ENCODE data around the gene COL11A2.
"Not testable (repeated sequence)": the region's sequence is repeated elsewhere in the genome, so short reads cannot be mapped to it uniquely, and the experiment has no call there.

Gene COL11A2

GRCh38 chr6:33156561-33156960, 35.7 kb downstream of the COL11A2 start:
- DNase-seq (ENCODE audit: low spot score) = no peak

- no peak for DNase-seq (ENCODE audit: low spot score)
Observed at GRCh38 chr6:33154349-33154748, 37.9 kb downstream of the COL11A2 start.

GRCh38 chr6:33151050-33151449, 41.2 kb downstream of the COL11A2 start:
- no peak for DNase-seq (ENCODE audit: low spot score)

- DNase-seq (ENCODE audit: low spot score) = not testable (repeated sequence)
Observed at GRCh38 chr6:33150560-33150959, 41.7 kb downstream of the COL11A2 start.

- no peak for DNase-seq (ENCODE audit: low spot score)
Observed at GRCh38 chr6:33147807-33148666, 44.2 kb downstream of the COL11A2 start.

GRCh38 chr6:33144373-33144772, 47.9 kb downstream of the COL11A2 start:
- no peak for DNase-seq (ENCODE audit: low spot score)

- no peak for DNase-seq (ENCODE audit: low spot score)
Observed at GRCh38 chr6:33143113-33143770, 49.0 kb downstream of the COL11A2 start.

GRCh38 chr6:33142501-33143070, 49.7 kb downstream of the COL11A2 start:
- no peak for DNase-seq (ENCODE audit: low spot score)

- DNase-seq (ENCODE audit: low spot score) = no peak
Observed at GRCh38 chr6:33140556-33140955, 51.7 kb downstream of the COL11A2 start.

- no peak for DNase-seq (ENCODE audit: low spot score)
Observed at GRCh38 chr6:33139596-33140206, 52.6 kb downstream of the COL11A2 start.

- DNase-seq (ENCODE audit: low spot score) = no peak
Observed at GRCh38 chr6:33136310-33136900, 55.9 kb downstream of the COL11A2 start.

- DNase-seq (ENCODE audit: low spot score) = no peak
Observed at GRCh38 chr6:33132081-33132524, 60.2 kb downstream of the COL11A2 start.

- peak; percentile 57 for DNase-seq (ENCODE audit: low spot score)
Observed at GRCh38 chr6:33128318-33128717, 63.9 kb downstream of the COL11A2 start.

- DNase-seq (ENCODE audit: low spot score) = peak; percentile 49
Observed at GRCh38 chr6:33126101-33126714, 66.1 kb downstream of the COL11A2 start.

- DNase-seq (ENCODE audit: low spot score) = no peak
Observed at GRCh38 chr6:33124947-33125346, 67.3 kb downstream of the COL11A2 start.

- DNase-seq (ENCODE audit: low spot score) = no peak
Observed at GRCh38 chr6:33124525-33124901, 67.8 kb downstream of the COL11A2 start.

GRCh38 chr6:33123732-33124524, 68.3 kb downstream of the COL11A2 start:
- DNase-seq (ENCODE audit: low spot score) = peak; percentile 55

- DNase-seq (ENCODE audit: low spot score) = no peak
Observed at GRCh38 chr6:33123181-33123580, 69.1 kb downstream of the COL11A2 start.

GRCh38 chr6:33120001-33120400, 72.3 kb downstream of the COL11A2 start:
- no peak for DNase-seq (ENCODE audit: low spot score)

- DNase-seq (ENCODE audit: low spot score) = peak; percentile 74
Observed at GRCh38 chr6:33118525-33119123, 73.6 kb downstream of the COL11A2 start.
